Adrenal gland (tissue), 5 donors: ENCODE data around the gene PRKCZ.

ENCODE experiments used
- CTCF ChIP-seq, 6 experiments: fragments of 450-650 bp in 4 of 6; fragments of 200-600 bp in 2 of 6; sonication (generic) in 1 of 6; IDR thresholded peaks; 1 replicate in 5 of 6; 2 replicates in 1 of 6; pipeline versions ENCODE4 v1.5.1 to v1.8.0; 2016 to 2021; ENCODE audit warnings: antibody characterized with exemption in 6 of 6, mild to moderate bottlenecking in 2 of 6, moderate library complexity in 1 of 6
- POLR2A ChIP-seq, 2 donors: fragments of 450-650 bp; IDR thresholded peaks; one replicate each; pipeline ENCODE4 v1.6.1; 2017; ENCODE audit warnings: antibody characterized with exemption in 2 of 2, mild to moderate bottlenecking in 2 of 2, moderate library complexity in 1 of 2
- donor health status: DM: no; HTN: no; CAD: no.

DNA sequence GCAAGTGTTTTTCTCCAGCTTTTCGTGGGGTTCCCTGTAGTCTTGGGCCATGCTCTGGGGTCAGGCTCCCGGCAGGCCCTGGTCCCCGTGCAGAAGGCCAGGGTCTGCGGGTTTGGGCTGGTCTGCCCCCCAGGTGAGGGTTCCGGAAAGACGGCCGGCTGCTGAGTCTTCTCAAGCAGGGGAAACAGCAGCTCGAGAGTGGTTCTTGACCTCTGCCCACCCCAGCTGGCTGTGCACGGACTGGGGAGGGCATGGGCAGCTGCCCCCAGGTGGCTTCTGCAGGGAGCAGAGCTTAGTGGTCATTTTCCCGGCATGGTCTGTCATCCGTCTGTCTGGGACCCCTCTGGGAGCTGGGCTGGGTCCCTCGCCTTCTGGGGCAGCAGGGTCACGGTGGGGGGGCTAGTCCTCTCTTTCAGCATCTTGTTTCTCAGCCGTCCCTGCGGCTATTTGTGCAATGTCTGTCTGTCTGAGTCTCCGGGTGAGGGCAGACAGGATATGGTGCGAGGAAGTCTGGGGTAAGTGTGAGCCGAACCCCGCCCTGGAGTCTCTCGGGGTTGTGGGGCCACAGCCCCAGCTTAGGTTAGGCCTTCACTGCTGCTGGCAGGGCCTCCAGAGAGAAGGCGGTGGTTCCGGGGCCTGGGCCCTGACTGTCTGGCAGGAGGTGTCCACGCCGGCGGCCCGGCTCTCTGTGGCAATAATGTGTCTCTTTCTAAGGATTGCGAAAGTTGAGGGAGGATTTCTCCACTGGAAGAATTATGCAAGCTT lies 184.0 kb downstream of the PRKCZ start:
- TF ChIP-seq CTCF (IDR thresholded peaks at IDR 0.05) (no peak), POLR2A (IDR thresholded peaks at IDR 0.05) (peak in 1 of 2 donors; percentile 61)
